Measurements from ENCODE around the gene ZBTB7B.

DNA sequence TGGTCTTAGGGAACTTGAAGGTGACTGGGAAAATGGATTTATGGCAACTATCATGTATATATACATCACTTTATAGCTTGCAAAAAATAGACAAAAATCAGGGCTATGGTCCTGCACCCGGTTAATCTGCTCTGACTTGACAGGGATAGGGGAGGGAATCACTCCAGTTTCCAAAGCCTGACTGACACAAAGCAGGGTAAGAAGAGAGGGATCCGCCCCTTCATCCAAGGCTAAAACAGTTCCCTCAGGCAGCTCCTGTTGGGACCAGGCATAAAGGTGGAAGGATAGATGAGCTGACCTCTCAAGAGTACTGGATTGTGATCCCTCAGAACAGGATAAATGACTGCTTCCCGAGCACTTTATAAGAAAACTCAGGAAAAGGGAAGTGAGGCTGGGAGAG lies 48.1 kb upstream of the ZBTB7B start:
- TF ChIP-seq, protein P1, sequence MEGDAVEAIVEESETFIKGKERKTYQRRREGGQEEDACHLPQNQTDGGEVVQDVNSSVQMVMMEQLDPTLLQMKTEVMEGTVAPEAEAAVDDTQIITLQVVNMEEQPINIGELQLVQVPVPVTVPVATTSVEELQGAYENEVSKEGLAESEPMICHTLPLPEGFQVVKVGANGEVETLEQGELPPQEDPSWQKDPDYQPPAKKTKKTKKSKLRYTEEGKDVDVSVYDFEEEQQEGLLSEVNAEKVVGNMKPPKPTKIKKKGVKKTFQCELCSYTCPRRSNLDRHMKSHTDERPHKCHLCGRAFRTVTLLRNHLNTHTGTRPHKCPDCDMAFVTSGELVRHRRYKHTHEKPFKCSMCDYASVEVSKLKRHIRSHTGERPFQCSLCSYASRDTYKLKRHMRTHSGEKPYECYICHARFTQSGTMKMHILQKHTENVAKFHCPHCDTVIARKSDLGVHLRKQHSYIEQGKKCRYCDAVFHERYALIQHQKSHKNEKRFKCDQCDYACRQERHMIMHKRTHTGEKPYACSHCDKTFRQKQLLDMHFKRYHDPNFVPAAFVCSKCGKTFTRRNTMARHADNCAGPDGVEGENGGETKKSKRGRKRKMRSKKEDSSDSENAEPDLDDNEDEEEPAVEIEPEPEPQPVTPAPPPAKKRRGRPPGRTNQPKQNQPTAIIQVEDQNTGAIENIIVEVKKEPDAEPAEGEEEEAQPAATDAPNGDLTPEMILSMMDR (conservative IDR thresholded peaks at IDR 0.05) = no peak
- no peak for TF ChIP-seq EZH2 (IDR thresholded peaks at IDR 0.05; ENCODE audit: low read depth)

All from PC-9 (cell line).